WTC11 (cell line): Measurements from ENCODE around the gene RPS6KA2. TPM values are rescaled to one million over a fixed set of nuclear protein-coding genes. Genes with fewer than 3 reads are reported as not detected.
A peak's percentile ranks its signal among the peaks of the same experiment; 100 is the strongest.

Source experiments
- ATAC-seq: fragments of 200-7000 bp; cut with Tn5 transposase; 2 replicates; pipeline ENCODE4 v1.10.0; 2021; ENCODE audit warnings: mild to moderate bottlenecking, moderate library complexity
- CTCF ChIA-PET: fragments of 300-600 bp; sonication (Branson Sonifier 250); formaldehyde crosslinking; loops from one replicate; lab custom pipeline; 2021; ENCODE audit warnings: antibody characterized with exemption; lab: Charles Lee
- POLR2A ChIA-PET: fragments of 350-600 bp; sonication (Branson Sonifier 250); formaldehyde crosslinking; loops from one replicate; lab custom pipeline; 2021; ENCODE audit warnings: antibody characterized with exemption; lab: Charles Lee
- DNase-seq: peaks from one replicate; pipeline ENCODE4 v3.0.0; 2021; ENCODE audit warnings: low spot score
- H3K27ac Mint-ChIP-seq: 2 replicates; pipeline ENCODE4 v1.8.0; 2021; ENCODE audit warnings: mixed read lengths
- H3K27me3 Mint-ChIP-seq: 2 replicates; pipeline ENCODE4 v1.8.0; 2021; ENCODE audit warnings: low read depth, mild to moderate bottlenecking, moderate library complexity, mixed read lengths
- H3K36me3 Mint-ChIP-seq: 2 replicates; pipeline ENCODE4 v1.8.0; 2021; ENCODE audit warnings: mixed read lengths
- H3K4me1 Mint-ChIP-seq: 2 replicates; pipeline ENCODE4 v1.8.0; 2022; ENCODE audit warnings: mixed read lengths
- H3K4me3 Mint-ChIP-seq: 2 replicates; pipeline ENCODE4 v1.8.0; 2021; ENCODE audit warnings: mild to moderate bottlenecking, moderate library complexity, mixed read lengths
- H3K9me3 Mint-ChIP-seq: 2 replicates; pipeline ENCODE4 v1.8.0; 2021; ENCODE audit warnings: mixed read lengths
- ATF2 ChIP-seq: sonication (generic); formaldehyde crosslinking; IDR thresholded peaks from 2 replicates; pipeline ENCODE4 v1.8.1; 2022; ENCODE audit warnings: low read depth, missing genetic modification reagents, borderline replicate concordance
- CREB1 ChIP-seq: sonication (generic); formaldehyde crosslinking; IDR thresholded peaks from 2 replicates; pipeline ENCODE4 v1.8.0; 2023; ENCODE audit warnings: mild to moderate bottlenecking, missing genetic modification reagents
- FOXP1 ChIP-seq: sonication (generic); formaldehyde crosslinking; IDR thresholded peaks from 2 replicates; pipeline ENCODE4 v1.8.0; 2022; ENCODE audit warnings: missing genetic modification reagents, mild to moderate bottlenecking, moderate library complexity, borderline replicate concordance
- GABPB1 ChIP-seq: sonication (generic); formaldehyde crosslinking; IDR thresholded peaks from 2 replicates; pipeline ENCODE4 v1.8.1; 2023; ENCODE audit warnings: mild to moderate bottlenecking, missing genetic modification reagents
- GTF2I ChIP-seq: fragments of 250-450 bp; sonication (Bioruptor Pico); conservative IDR thresholded peaks from 2 replicates; pipeline ENCODE4 v1.4.0; 2021; ENCODE audit warnings: mild to moderate bottlenecking
- IRF1 ChIP-seq: sonication (generic); formaldehyde crosslinking; IDR thresholded peaks from 2 replicates; pipeline ENCODE4 v1.8.0; 2023; ENCODE audit warnings: missing genetic modification reagents
- KAT7 ChIP-seq: sonication (generic); formaldehyde crosslinking; IDR thresholded peaks from 2 replicates; pipeline ENCODE4 v1.8.1; 2023; ENCODE audit warnings: missing genetic modification reagents, mild to moderate bottlenecking, borderline replicate concordance
- MXD4 ChIP-seq: fragments of 250-450 bp; sonication (Bioruptor Pico); IDR thresholded peaks from 2 replicates; pipeline ENCODE4 v1.8.0; 2021; ENCODE audit warnings: mild to moderate bottlenecking, moderate library complexity, borderline replicate concordance
- NFATC4 ChIP-seq: fragments of 250-450 bp; sonication (Bioruptor Pico); IDR thresholded peaks from 2 replicates; pipeline ENCODE4 v1.9.0; 2021; ENCODE audit warnings: mild to moderate bottlenecking
- NR2C2 ChIP-seq: sonication (generic); formaldehyde crosslinking; IDR thresholded peaks from 2 replicates; pipeline ENCODE4 v1.8.0; 2022; ENCODE audit warnings: mild to moderate bottlenecking, missing genetic modification reagents
- PRDM15 ChIP-seq: sonication (generic); formaldehyde crosslinking; IDR thresholded peaks from 2 replicates; pipeline ENCODE4 v1.8.0; 2022; ENCODE audit warnings: missing genetic modification reagents
- PREB ChIP-seq: sonication (generic); formaldehyde crosslinking; IDR thresholded peaks from 2 replicates; pipeline ENCODE4 v1.8.1; 2022; ENCODE audit warnings: mild to moderate bottlenecking, missing genetic modification reagents, moderate library complexity, borderline replicate concordance
- PRRX2 ChIP-seq: fragments of 250-450 bp; sonication (Bioruptor Pico); IDR thresholded peaks from 2 replicates; pipeline ENCODE4 v1.8.0; 2021; ENCODE audit warnings: mild to moderate bottlenecking
- RORB ChIP-seq: fragments of 250-450 bp; sonication (Bioruptor Pico); IDR thresholded peaks from 2 replicates; pipeline ENCODE4 v1.9.0; 2021; ENCODE audit warnings: mild to moderate bottlenecking
- SMAD4 ChIP-seq: sonication (generic); formaldehyde crosslinking; IDR thresholded peaks from 2 replicates; pipeline ENCODE4 v1.8.0; 2022; ENCODE audit warnings: mild to moderate bottlenecking, missing genetic modification reagents
- TCF7 ChIP-seq: sonication (generic); formaldehyde crosslinking; IDR thresholded peaks from 2 replicates; pipeline ENCODE4 v1.8.0; 2022; ENCODE audit warnings: mild to moderate bottlenecking, low read depth, missing genetic modification reagents, moderate library complexity
- TEAD1 ChIP-seq: sonication (generic); formaldehyde crosslinking; IDR thresholded peaks from 2 replicates; pipeline ENCODE4 v1.8.0; 2022; ENCODE audit warnings: mild to moderate bottlenecking, missing genetic modification reagents
- TEAD4 ChIP-seq: sonication (generic); formaldehyde crosslinking; IDR thresholded peaks from 2 replicates; pipeline ENCODE4 v1.8.0; 2022; ENCODE audit warnings: mild to moderate bottlenecking, missing genetic modification reagents
- USF1 ChIP-seq: sonication (generic); formaldehyde crosslinking; IDR thresholded peaks from 2 replicates; pipeline ENCODE4 v1.8.0; 2022; ENCODE audit warnings: mild to moderate bottlenecking, missing genetic modification reagents
- ZNF138 ChIP-seq: sonication (generic); formaldehyde crosslinking; conservative IDR thresholded peaks from 2 replicates; pipeline ENCODE4 v1.8.1; 2022; ENCODE audit warnings: mild to moderate bottlenecking, moderate library complexity, missing genetic modification reagents
- ZNF671 ChIP-seq: fragments of 250-450 bp; sonication (Bioruptor Pico); IDR thresholded peaks from 2 replicates; pipeline ENCODE4 v1.8.0; 2021; ENCODE audit warnings: mild to moderate bottlenecking
- total RNA-seq: library from RNA; stranded (reverse); gene quantifications from 3 replicates; pipeline ENCODE4 v1.2.3, GENCODE V29; 2021
- TF ChIP-seq, protein P1 (sequence below): sonication (generic); formaldehyde crosslinking; IDR thresholded peaks from 2 replicates; pipeline ENCODE4 v1.8.1; 2022; ENCODE audit warnings: missing genetic modification reagents, borderline replicate concordance

Gene RPS6KA2
- total RNA-seq, 1 experiment from 2014 or later: 24.2 TPM

- H3K36me3 Mint-ChIP-seq: peaks cover 6% of the 10 kb centered on the region
- CTCF ChIA-PET: no interaction called here
- no peak for TF ChIP-seq KAT7 (CRISPR knock-in tag)
- no peak for TF ChIP-seq GABPB1 (CRISPR knock-in tag)
- TF ChIP-seq TEAD4 (CRISPR knock-in tag): no peak
- TF ChIP-seq SMAD4 (CRISPR knock-in tag): no peak
- no peak for TF ChIP-seq NR2C2 (CRISPR knock-in tag)
- no peak for TF ChIP-seq GTF2I (CRISPR knock-in tag)
- TF ChIP-seq, protein P1, sequence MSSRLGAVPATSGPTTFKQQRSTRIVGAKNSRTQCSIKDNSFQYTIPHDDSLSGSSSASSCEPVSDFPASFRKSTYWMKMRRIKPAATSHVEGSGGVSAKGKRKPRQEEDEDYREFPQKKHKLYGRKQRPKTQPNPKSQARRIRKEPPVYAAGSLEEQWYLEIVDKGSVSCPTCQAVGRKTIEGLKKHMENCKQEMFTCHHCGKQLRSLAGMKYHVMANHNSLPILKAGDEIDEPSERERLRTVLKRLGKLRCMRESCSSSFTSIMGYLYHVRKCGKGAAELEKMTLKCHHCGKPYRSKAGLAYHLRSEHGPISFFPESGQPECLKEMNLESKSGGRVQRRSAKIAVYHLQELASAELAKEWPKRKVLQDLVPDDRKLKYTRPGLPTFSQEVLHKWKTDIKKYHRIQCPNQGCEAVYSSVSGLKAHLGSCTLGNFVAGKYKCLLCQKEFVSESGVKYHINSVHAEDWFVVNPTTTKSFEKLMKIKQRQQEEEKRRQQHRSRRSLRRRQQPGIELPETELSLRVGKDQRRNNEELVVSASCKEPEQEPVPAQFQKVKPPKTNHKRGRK (CRISPR knock-in tag): no peak
- no peak for TF ChIP-seq TEAD1
- no peak for TF ChIP-seq PREB (CRISPR knock-in tag)
- TF ChIP-seq CREB1 (CRISPR knock-in tag): no peak
- no peaks in the 10 kb centered on the region for H3K4me1 Mint-ChIP-seq
- POLR2A ChIA-PET: no interaction called here
- no peaks in the 10 kb centered on the region for H3K9me3 Mint-ChIP-seq
- H3K4me3 Mint-ChIP-seq: no peak overlapping the region
- no peak overlapping the region for H3K27ac Mint-ChIP-seq
- DNase-seq (no peak), ATAC-seq (no peak)
- no peaks in the 10 kb centered on the region for H3K27me3 Mint-ChIP-seq
Observed at GRCh38 chr6:166498661-166499349, 128.2 kb downstream of the RPS6KA2 start.

GRCh38 chr6:166498228-166498627 lies 128.8 kb downstream of the RPS6KA2 start:
- Mint-ChIP-seq H3K4me3 (no peak overlapping the region), H3K4me1 (no peaks in the 10 kb centered on the region)
- CTCF ChIA-PET: no interaction called here
- TF ChIP-seq USF1 (CRISPR knock-in tag): no peak
- TF ChIP-seq PRRX2 (CRISPR knock-in tag): no peak
- TF ChIP-seq FOXP1: 0 out of 2 replicates have a peak, but pooled peaks have one; percentile 17
- no peak for TF ChIP-seq IRF1
- no peak for TF ChIP-seq RORB (CRISPR knock-in tag)
- TF ChIP-seq MXD4 (CRISPR knock-in tag): no peak
- TF ChIP-seq, all 79 proteins: peak for 1
- DNase-seq (no peak), ATAC-seq (no peak)
- Mint-ChIP-seq H3K36me3 (peaks cover 5% of the 10 kb centered on the region), H3K27ac (no peak overlapping the region), H3K27me3 (no peaks in the 10 kb centered on the region), H3K9me3 (no peaks in the 10 kb centered on the region)
- POLR2A ChIA-PET: no interaction called here

GRCh38 chr6:166497087-166497899 lies 129.8 kb downstream of the RPS6KA2 start:
- Mint-ChIP-seq H3K27me3 (no peaks in the 10 kb centered on the region), H3K9me3 (no peaks in the 10 kb centered on the region), H3K27ac (no peak overlapping the region), H3K36me3 (peaks cover 5% of the 10 kb centered on the region), H3K4me3 (no peak overlapping the region), H3K4me1 (no peaks in the 10 kb centered on the region)
- ATAC-seq (no peak), DNase-seq (no peak)
- POLR2A ChIA-PET: no interaction called here
- CTCF ChIA-PET: no interaction called here
- TF ChIP-seq MXD4 (CRISPR knock-in tag) (no peak), NFATC4 (CRISPR knock-in tag) (no peak), TEAD4 (CRISPR knock-in tag) (no peak), ZNF138 (CRISPR knock-in tag) (no peak), TCF7 (CRISPR knock-in tag) (no peak), FOXP1 (no peak), ZNF671 (no peak), PRDM15 (CRISPR knock-in tag) (no peak), ATF2 (no peak)
